ENCODE measurements around the gene MTAP. TPM values are rescaled to one million over a fixed set of nuclear protein-coding genes. Genes with fewer than 3 reads are reported as not detected.
A peak's percentile ranks its signal among the peaks of the same experiment; 100 is the strongest.

Gene MTAP
- total RNA-seq, 1 experiment from 2014 or later = 326 TPM

- Histone ChIP-seq H4K20me1 (ENCODE audit: insufficient read depth) (peaks cover 30% of the 10 kb centered on the region; the same call in 1 of the 2 replicates), H3K79me2 (ENCODE audit: insufficient read depth, low read length) (peaks cover 79% of the 10 kb centered on the region)
- POLR2A ChIA-PET = interaction anchor here (2.6 kb wide), 1 partner anchor 114 kb away, joined by 7 read pairs; no protein-coding TSS in a partner anchor
These were observed 1.2 kb downstream of the MTAP start for GRCh38 chr9:21803649-21804048.

GRCh38 chr9:21804331-21804730 lies 1.9 kb downstream of the MTAP start:
- Histone ChIP-seq H3K27me3 (ENCODE audit: insufficient read depth, low read length) (no peaks in the 10 kb centered on the region), H3K4me3 (replicated peaks in 1 of 2; ENCODE audit: low read depth in 1 of 2, low read length in 2 of 2) (peak overlapping the region; percentile 57 to 95), H3K9me3 (ENCODE audit: control insufficient read depth in 1 of 2, insufficient read depth in 1 of 2, low read depth in 1 of 2, low read length in 2 of 2) (no peaks in the 10 kb centered on the region), H3K27ac (ENCODE audit: low read depth, low read length) (peak overlapping the region; percentile 98), H2AFZ (ENCODE audit: low read depth, low read length, poor library complexity, severe bottlenecking) (no peak overlapping the region), H3K4me2 (ENCODE audit: low read length) (peak overlapping the region; percentile 88), H3K36me3 (ENCODE audit: control insufficient read depth in 1 of 2, insufficient read depth in 2 of 2, low read length in 2 of 2) (peaks cover 35 to 44% of the 10 kb centered on the region in 2 experiments; a peak in 3 of 4 replicates), H3K4me1 (ENCODE audit: control insufficient read depth in 1 of 2, insufficient read depth in 2 of 2, low read length in 2 of 2) (peaks cover 44 to 59% of the 10 kb centered on the region in 2 experiments), H3K79me2 (ENCODE audit: insufficient read depth, low read length) (peaks cover 86% of the 10 kb centered on the region), H3K9ac (ENCODE audit: low read length) (peak overlapping the region; percentile 96), H4K20me1 (ENCODE audit: insufficient read depth) (peaks cover 30% of the 10 kb centered on the region; the same call in 1 of the 2 replicates), H3K9me2 (ENCODE audit: insufficient read depth) (no peaks in the 10 kb centered on the region)
- ChIA-PET CTCF (no interaction called here), POLR2A (interaction anchor here (1.0 kb wide), 1 partner anchor 245 kb away, joined by 3 read pairs; no protein-coding TSS in a partner anchor), RAD21 (ENCODE audit: low non-redundant PET in 1 of 2, low total read pairs in 2 of 2, uncharacterized antibody in 2 of 2, unreplicated experiment in 2 of 2) (no interaction called here)
- no peak for TF ChIP-seq JUND (IDR thresholded peaks at IDR 0.05)
- no peak for TF ChIP-seq POLR2AphosphoS5 (IDR thresholded peaks at IDR 0.05; ENCODE audit: low read depth, low read length)
- TF ChIP-seq ZFX (IDR thresholded peaks at IDR 0.05) = no peak
- TF ChIP-seq RAD21 (IDR thresholded peaks at IDR 0.05; ENCODE audit: low read depth) = peak; percentile 0; the same call in 1 of the 2 replicates
- no peak for TF ChIP-seq CTCF (IDR thresholded peaks at IDR 0.05 in 2 of 3, conservative IDR thresholded peaks at IDR 0.05 in 1 of 3; ENCODE audit: borderline replicate concordance in 1 of 3, insufficient read depth in 1 of 3, low read depth in 2 of 3, low read length in 2 of 3)
- TF ChIP-seq, protein P1, sequence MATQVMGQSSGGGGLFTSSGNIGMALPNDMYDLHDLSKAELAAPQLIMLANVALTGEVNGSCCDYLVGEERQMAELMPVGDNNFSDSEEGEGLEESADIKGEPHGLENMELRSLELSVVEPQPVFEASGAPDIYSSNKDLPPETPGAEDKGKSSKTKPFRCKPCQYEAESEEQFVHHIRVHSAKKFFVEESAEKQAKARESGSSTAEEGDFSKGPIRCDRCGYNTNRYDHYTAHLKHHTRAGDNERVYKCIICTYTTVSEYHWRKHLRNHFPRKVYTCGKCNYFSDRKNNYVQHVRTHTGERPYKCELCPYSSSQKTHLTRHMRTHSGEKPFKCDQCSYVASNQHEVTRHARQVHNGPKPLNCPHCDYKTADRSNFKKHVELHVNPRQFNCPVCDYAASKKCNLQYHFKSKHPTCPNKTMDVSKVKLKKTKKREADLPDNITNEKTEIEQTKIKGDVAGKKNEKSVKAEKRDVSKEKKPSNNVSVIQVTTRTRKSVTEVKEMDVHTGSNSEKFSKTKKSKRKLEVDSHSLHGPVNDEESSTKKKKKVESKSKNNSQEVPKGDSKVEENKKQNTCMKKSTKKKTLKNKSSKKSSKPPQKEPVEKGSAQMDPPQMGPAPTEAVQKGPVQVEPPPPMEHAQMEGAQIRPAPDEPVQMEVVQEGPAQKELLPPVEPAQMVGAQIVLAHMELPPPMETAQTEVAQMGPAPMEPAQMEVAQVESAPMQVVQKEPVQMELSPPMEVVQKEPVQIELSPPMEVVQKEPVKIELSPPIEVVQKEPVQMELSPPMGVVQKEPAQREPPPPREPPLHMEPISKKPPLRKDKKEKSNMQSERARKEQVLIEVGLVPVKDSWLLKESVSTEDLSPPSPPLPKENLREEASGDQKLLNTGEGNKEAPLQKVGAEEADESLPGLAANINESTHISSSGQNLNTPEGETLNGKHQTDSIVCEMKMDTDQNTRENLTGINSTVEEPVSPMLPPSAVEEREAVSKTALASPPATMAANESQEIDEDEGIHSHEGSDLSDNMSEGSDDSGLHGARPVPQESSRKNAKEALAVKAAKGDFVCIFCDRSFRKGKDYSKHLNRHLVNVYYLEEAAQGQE (IDR thresholded peaks at IDR 0.05; ENCODE audit: low read depth) = no peak
- TF ChIP-seq MAX (IDR thresholded peaks at IDR 0.05) = no peak
- no peak for DNase-seq (ENCODE audit: low read depth, low spot score)
- ATAC-seq = no peak
- BruUV-seq (replicated peaks) = no TSS peak
- intact Hi-C loops (cut with micrococcal nuclease) = no loop called here

More at GRCh38 chr9:21803649-21804048, 1.2 kb downstream of the MTAP start:
- TF ChIP-seq JUND (IDR thresholded peaks at IDR 0.05) = no peak
- no peaks in the 10 kb centered on the region for H3K27me3 ChIP-seq (ENCODE audit: insufficient read depth, low read length)
- peaks cover 44 to 56% of the 10 kb centered on the region in 2 experiments for H3K4me1 ChIP-seq (ENCODE audit: control insufficient read depth in 1 of 2, insufficient read depth in 2 of 2, low read length in 2 of 2)
- intact Hi-C loops (cut with micrococcal nuclease) = no loop called here
- H3K36me3 ChIP-seq (ENCODE audit: control insufficient read depth in 1 of 2, insufficient read depth in 2 of 2, low read length in 2 of 2) = peaks cover 32 to 39% of the 10 kb centered on the region in 2 experiments; a peak in 2 of 4 replicates
- peak overlapping the region; percentile 98 for H3K27ac ChIP-seq (ENCODE audit: low read depth, low read length)
- ChIA-PET CTCF (no interaction called here), RAD21 (ENCODE audit: low non-redundant PET in 1 of 2, low total read pairs in 2 of 2, uncharacterized antibody in 2 of 2, unreplicated experiment in 2 of 2) (no interaction called here)
- ATAC-seq = no peak
- H3K4me2 ChIP-seq (ENCODE audit: low read length) = peak overlapping the region; percentile 88
- DNase-seq (ENCODE audit: low read depth, low spot score) = no peak
- no peaks in the 10 kb centered on the region for H3K9me3 ChIP-seq (ENCODE audit: control insufficient read depth in 1 of 2, insufficient read depth in 1 of 2, low read depth in 1 of 2, low read length in 2 of 2)
- H3K9ac ChIP-seq (ENCODE audit: low read length) = peak overlapping the region; percentile 96
- H3K9me2 ChIP-seq (ENCODE audit: insufficient read depth) = no peaks in the 10 kb centered on the region
- no TSS peak for BruUV-seq (replicated peaks)
- peak overlapping the region; percentile 57 to 95 for H3K4me3 ChIP-seq (replicated peaks in 1 of 2; ENCODE audit: low read depth in 1 of 2, low read length in 2 of 2)
- no peak overlapping the region for H2AFZ ChIP-seq (ENCODE audit: low read depth, low read length, poor library complexity, severe bottlenecking)

Measured in HCT116 (cell line).